ENCODE measurements around the gene NAPB.
A peak's percentile ranks its signal among the peaks of the same experiment; 100 is the strongest.
"Not testable (repeated sequence)": the region's sequence is repeated elsewhere in the genome, so short reads cannot be mapped to it uniquely, and the experiment has no call there.

The NAPB gene

DNA sequence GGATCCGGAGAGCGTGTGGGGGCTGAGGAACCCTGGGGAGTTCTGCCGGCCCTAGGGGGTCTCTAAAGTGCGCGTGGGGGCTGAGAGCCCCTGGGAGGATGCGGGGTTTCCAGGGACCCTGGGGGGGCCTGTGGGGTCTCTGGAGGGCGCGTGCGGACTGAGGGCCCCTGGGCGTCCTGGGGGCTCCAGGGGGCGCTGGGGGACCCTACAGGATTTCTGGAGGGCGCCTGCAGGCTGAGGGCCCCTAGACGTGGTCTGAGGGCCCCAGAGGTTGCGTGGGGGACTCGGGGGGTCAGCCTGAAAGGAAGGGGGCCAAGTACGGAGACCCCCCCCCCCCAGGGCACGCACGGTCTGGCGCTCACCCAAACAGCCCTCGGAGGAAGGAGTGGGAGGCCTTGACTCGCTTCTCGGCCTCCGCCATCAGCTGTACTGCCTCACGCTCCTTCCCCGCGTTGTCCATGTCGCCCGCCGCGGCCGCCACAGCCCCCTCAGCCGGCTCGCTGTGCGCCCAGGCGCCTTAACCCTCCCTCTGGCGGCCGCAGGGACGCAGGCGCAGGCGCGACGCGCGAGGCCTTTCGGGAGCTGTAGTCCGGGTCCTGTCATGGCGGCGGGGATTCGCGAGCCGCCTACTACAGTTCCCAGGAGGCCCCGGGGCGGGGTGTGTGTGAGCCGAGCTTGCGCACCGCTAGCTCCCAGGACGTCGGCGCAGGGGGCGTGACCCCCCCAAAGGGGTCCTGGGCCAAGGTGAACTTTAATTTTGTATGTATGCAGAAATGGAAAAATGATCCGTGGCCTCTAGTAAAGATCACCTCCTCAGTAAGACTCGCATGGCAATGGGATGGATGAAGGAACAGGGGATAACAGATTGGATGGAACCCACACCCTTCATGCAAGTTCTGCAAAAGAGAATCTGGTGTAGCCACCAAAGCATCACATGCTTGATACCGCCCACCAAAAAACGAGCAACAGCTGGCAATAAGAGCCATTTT, at the start of gene NAPB:
NAPB (minus strand) TSS at position 546 of the 989 bp plus-strand sequence; CDS start at position 460, 86 bp downstream.
- peak within 1 kb of the TSS; percentile 90 for H3K4me3 ChIP-seq (ENCODE audit: low read length)
- TF ChIP-seq, protein P1, sequence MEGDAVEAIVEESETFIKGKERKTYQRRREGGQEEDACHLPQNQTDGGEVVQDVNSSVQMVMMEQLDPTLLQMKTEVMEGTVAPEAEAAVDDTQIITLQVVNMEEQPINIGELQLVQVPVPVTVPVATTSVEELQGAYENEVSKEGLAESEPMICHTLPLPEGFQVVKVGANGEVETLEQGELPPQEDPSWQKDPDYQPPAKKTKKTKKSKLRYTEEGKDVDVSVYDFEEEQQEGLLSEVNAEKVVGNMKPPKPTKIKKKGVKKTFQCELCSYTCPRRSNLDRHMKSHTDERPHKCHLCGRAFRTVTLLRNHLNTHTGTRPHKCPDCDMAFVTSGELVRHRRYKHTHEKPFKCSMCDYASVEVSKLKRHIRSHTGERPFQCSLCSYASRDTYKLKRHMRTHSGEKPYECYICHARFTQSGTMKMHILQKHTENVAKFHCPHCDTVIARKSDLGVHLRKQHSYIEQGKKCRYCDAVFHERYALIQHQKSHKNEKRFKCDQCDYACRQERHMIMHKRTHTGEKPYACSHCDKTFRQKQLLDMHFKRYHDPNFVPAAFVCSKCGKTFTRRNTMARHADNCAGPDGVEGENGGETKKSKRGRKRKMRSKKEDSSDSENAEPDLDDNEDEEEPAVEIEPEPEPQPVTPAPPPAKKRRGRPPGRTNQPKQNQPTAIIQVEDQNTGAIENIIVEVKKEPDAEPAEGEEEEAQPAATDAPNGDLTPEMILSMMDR (conservative IDR thresholded peaks at IDR 0.05; ENCODE audit: low read length): peak; percentile 21
- DNase-seq (ENCODE audit: low read depth): peak; percentile 88

DNA sequence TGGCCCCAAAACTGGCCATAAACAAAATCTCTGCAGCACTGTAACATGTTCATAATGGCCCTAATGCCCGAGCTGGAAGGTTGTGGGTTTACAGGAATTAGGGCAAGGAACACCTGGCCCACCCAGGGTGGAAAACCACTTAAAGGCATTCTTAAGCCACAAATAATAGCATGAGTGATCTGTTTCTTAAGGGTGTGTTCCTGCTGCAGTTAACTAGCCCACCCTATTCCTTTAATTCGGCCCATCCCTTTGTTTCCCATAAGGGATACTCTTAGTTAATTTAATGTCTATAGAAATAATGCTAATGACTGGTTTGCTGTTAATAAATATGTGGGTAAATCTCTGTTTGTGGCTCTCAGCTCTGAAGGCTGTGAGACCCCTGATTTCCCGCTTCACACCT, 45.7 kb upstream of the NAPB start:
- not testable (repeated sequence) for DNase-seq (ENCODE audit: low read depth)

DNA sequence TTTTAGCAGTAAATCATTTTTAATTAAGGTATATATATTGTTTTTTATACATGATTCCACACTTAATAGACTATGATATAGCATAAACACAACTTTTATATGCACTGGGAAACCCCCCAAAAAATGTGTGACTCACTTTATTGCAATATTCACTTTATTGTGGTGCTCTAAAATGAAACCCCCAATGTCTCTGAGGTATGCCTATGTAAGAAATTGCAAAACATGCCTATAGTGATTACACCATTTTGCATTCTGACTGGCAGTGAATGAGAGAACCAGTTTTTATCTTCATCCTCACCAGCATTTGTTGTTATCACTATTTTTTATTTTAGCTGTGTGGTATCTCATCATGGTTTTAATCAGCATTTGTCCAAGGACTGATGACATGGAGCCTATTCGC, 39.9 kb upstream of the NAPB start:
- TF ChIP-seq, protein P1 (conservative IDR thresholded peaks at IDR 0.05; ENCODE audit: low read length): no peak
- DNase-seq (ENCODE audit: low read depth): no peak
- H3K4me3 ChIP-seq (ENCODE audit: low read length): no peak overlapping the region

More for the DNA sequence above, 45.7 kb upstream of the NAPB start:
- not testable (repeated sequence) for H3K4me3 ChIP-seq (ENCODE audit: low read length)

DNA sequence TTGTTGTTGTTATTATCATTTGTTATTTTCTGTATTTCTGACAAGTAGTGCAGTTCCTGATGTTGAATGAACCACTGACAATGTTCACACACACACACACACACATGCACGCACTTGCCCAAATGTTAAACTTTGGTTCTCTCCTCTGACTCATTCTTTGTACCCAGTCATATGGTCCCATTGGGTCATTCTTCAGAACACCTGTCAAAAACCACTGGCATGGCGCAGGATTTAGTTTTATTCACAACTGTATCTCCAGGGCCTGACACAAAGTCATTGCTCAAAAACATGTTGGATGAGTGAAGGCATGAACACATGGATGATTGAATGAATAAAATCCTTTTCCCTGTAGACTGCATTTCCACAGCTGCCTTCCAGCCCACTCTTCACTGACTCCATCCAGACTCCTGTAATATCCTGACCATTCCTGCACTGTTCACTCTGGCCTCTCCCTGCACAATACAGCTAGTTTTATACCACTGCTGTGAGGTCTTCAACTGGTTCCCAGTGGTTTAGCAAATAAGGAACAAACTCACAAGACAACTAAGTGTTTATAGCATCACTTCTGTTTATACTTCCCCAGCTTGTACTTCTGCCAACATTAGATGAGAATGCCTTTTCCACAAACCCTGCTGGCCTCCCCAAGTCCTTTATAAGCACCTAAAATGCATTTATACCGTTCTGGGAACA, 38.3 kb upstream of the NAPB start:
- no peak for DNase-seq (ENCODE audit: low read depth)
- TF ChIP-seq, protein P1 (conservative IDR thresholded peaks at IDR 0.05; ENCODE audit: low read length): no peak
- no peak overlapping the region for H3K4me3 ChIP-seq (ENCODE audit: low read length)

DNA sequence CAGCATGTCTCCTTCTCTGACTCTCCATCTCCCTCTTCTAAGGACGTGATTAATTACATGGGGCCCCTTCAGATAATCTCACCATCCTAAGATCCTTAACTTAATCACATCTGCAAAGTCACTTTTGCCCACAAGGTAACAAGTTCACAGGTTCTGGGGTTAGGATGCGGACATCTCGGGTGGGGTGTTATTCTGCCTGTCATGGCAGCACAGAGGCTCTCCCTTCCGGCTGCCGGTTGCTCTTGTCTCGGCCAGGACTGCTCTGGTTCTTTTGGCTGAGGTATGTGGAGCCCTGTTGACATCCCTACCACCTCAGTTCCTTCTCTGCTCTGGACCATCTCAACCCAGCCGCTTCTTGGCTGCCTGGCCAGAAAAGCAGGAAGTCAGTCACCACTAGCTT, 35.6 kb upstream of the NAPB start:
- TF ChIP-seq, protein P1 (conservative IDR thresholded peaks at IDR 0.05; ENCODE audit: low read length): no peak
- H3K4me3 ChIP-seq (ENCODE audit: low read length): no peak overlapping the region
- DNase-seq (ENCODE audit: low read depth): no peak

DNA sequence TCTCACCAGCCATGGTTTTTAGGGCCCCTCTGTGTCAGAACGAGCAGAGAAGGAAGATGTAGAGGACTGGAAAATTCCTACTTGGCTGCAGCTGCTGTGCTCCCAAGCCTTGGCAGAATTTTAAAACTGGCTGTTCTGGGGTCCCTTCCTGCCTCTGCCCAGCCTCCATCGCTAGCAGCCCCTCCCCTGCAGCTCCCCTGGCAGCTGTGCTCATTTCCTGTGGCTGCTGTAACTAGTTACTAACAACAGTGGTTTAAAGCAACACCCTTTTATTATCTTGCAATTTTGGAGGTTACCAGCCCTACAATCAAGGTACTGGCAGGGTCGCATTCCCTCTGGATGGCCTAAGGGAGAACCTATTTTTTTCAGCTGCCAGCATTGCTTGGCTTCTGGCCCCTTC, 35.1 kb upstream of the NAPB start:
- no peak for DNase-seq (ENCODE audit: low read depth)

DNA sequence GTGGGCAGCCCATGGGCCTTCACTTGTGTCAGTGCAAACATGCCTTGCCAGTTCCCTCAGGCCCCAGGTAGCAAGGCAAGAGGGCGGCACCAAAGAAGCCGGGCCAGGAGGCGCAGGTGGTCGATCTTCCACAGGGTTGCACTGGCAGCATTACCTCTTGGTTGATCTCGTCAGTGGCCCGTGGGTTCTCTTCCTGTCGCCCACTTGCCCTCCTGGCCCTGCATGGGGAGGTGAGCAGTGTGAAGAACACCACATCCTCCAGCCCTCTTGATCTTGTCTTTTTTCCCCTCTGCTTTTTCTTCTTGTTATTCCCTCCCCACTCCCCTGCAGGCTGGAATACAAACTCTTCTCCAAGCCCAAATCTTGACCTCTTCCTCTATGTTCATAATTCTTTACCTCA, 34.4 kb upstream of the NAPB start:
- no peak overlapping the region for H3K4me3 ChIP-seq (ENCODE audit: low read length)
- TF ChIP-seq, protein P1 (conservative IDR thresholded peaks at IDR 0.05; ENCODE audit: low read length): no peak

More for the DNA sequence above, 35.1 kb upstream of the NAPB start:
- H3K4me3 ChIP-seq (ENCODE audit: low read length): no peak overlapping the region
- TF ChIP-seq, protein P1 (conservative IDR thresholded peaks at IDR 0.05; ENCODE audit: low read length): no peak

More for the DNA sequence above, 34.4 kb upstream of the NAPB start:
- DNase-seq (ENCODE audit: low read depth): no peak
